Parathyroid adenoma (tissue), 2 donors: ENCODE measurements around the gene EPHA3.

Experiments
- H2AFZ ChIP-seq: fragments of 300-600 bp; sonication (generic); one replicate; pipeline ENCODE4 v1.7.0; 2017; ENCODE audit warnings: antibody characterized with exemption, mild to moderate bottlenecking
- H3K27ac ChIP-seq: fragments of 300-600 bp; sonication (generic); one replicate; pipeline ENCODE4 v1.7.0; 2017
- H3K27me3 ChIP-seq: fragments of 300-600 bp; sonication (generic); one replicate; pipeline ENCODE4 v1.7.0; 2017; ENCODE audit warnings: low read length; ENCODE audit not compliant: control insufficient read depth, insufficient read depth
- H3K36me3 ChIP-seq: fragments of 300-600 bp; sonication (generic); one replicate; pipeline ENCODE4 v1.7.0; 2017; ENCODE audit warnings: low read length; ENCODE audit not compliant: control insufficient read depth, insufficient read depth
- H3K4me1 ChIP-seq: fragments of 300-600 bp; sonication (generic); one replicate; pipeline ENCODE4 v1.7.0; 2017; ENCODE audit warnings: control low read depth
- H3K4me2 ChIP-seq: fragments of 300-600 bp; sonication (generic); one replicate; pipeline ENCODE4 v1.7.0; 2017; ENCODE audit warnings: low read length
- H3K4me3 ChIP-seq: fragments of 300-600 bp; sonication (generic); one replicate; pipeline ENCODE4 v1.7.0; 2017; ENCODE audit warnings: low read depth, low read length
- H3K79me2 ChIP-seq: fragments of 300-600 bp; sonication (generic); one replicate; pipeline ENCODE4 v1.7.0; 2017; ENCODE audit warnings: control low read depth
- H3K9ac ChIP-seq: fragments of 300-600 bp; sonication (generic); one replicate; pipeline ENCODE4 v1.7.0; 2017; ENCODE audit warnings: mild to moderate bottlenecking
- H3K9me3 ChIP-seq: fragments of 300-600 bp; sonication (generic); one replicate; pipeline ENCODE4 v1.7.0; 2017; ENCODE audit warnings: low read length; ENCODE audit not compliant: control insufficient read depth
- CTCF ChIP-seq: fragments of 300-600 bp; sonication (generic); IDR thresholded peaks from one replicate; pipeline ENCODE4 v1.7.0; 2017; ENCODE audit warnings: antibody characterized with exemption, mild to moderate bottlenecking
- donor health status: primary hyperparathyroidism.

EPHA3 gene

DNA sequence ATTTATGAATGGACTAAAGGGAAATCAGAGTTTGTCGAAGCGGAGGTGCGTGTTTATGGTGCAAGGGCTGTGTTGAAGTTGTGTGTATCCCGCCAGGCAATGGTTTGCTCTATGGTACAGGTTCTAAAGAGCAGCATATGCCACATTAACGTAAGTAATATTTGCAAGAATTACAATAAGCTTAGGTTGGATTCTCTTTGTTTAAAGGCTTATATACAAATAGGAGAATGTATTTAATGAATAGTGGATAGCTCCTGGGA, 800 bp downstream of the EPHA3 start:
- H3K79me2 ChIP-seq, result no peaks in the 10 kb centered on the region
- H2AFZ ChIP-seq, result peak overlapping the region; percentile 60
- H3K4me2 ChIP-seq, result no peak overlapping the region
- no peaks in the 10 kb centered on the region for H3K36me3 ChIP-seq
- H3K9ac ChIP-seq, result no peak overlapping the region
- H3K4me3 ChIP-seq, result peak overlapping the region; percentile 7
- no peaks in the 10 kb centered on the region for H3K4me1 ChIP-seq
- H3K27ac ChIP-seq, result no peak overlapping the region
- H3K27me3 ChIP-seq, result no peaks in the 10 kb centered on the region
- H3K9me3 ChIP-seq, result peaks cover 2% of the 10 kb centered on the region
- no peak for TF ChIP-seq CTCF

DNA sequence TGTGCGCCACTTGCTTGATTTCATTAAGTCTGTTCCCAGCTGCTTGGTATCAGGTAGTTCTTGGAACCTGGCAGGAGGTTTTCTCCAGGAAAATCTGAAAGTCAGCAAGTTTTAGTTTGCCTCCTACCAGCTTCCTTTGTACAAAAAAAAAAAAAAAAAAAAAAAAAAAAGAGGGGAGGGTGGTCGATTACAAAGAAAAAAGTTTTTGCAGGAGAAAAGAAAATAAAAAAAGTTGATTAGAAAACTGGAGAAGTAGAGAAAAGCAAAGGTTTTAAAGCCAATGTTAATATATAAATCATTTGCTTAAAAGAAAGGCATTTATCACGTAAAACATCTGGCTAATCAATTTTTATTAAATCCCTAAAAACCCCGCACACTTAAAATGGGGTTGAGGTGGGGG, 5.9 kb downstream of the EPHA3 start:
- no peak overlapping the region for H2AFZ ChIP-seq

DNA sequence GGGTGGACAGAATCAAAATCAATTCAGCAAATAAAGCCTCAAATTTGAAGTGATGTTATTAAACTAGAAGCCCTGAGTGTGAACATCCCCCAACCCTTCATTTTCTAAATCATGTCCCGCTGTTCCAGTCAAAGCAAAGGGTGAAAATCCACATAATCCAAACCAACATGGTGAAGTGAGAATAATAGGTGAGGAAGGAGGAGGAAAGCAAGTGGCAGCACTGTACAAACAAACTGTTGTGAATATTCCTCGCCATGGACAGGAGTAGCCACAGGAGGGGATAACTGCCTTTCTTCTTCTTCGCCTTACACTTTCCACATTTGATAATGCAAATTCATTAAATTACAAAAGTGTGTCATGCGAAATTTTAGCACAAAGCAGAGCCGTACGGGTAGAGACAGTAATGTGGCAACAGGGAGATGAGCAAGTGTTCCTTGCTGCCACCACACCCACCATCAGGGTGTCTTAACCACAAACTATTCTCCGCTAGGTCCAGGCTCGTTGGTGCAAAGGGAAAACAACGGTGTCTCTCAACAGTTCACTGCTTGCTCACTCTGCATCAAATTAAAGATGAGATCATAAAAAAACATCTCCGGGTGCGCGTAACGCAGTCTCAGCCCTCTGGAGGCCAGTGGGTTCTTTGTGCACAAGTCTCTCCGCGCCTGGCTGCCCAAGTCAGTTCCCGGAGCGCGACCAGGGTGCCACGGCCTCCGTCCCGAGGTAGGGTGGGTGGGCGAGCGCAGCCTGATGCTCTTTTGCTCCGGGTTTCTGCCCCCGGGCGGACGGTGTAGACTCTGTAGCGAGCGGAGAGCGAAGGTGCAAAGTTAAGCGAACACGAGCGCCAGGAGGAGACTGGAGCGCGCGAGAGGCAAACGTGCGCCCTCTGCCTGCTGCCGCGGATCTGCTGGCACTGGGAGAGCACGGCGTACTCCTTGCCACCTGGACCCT, 6.7 kb downstream of the EPHA3 start:
- peaks cover 2% of the 10 kb centered on the region for H3K9me3 ChIP-seq
- no peak overlapping the region for H3K9ac ChIP-seq
- peak overlapping the region; percentile 62 for H3K4me2 ChIP-seq
- H3K4me3 ChIP-seq, result peak overlapping the region; percentile 35
- H3K79me2 ChIP-seq, result no peaks in the 10 kb centered on the region
- H3K4me1 ChIP-seq, result no peaks in the 10 kb centered on the region
- no peak overlapping the region for H3K27ac ChIP-seq
- peak overlapping the region; percentile 69 for H2AFZ ChIP-seq
- TF ChIP-seq CTCF, result no peak
- no peaks in the 10 kb centered on the region for H3K27me3 ChIP-seq
- no peaks in the 10 kb centered on the region for H3K36me3 ChIP-seq

More for the DNA sequence above, 5.9 kb downstream of the EPHA3 start:
- Histone ChIP-seq H3K4me2 (no peak overlapping the region), H3K27ac (no peak overlapping the region), H3K9me3 (peaks cover 2% of the 10 kb centered on the region), H3K9ac (no peak overlapping the region), H3K27me3 (no peaks in the 10 kb centered on the region), H3K4me3 (no peak overlapping the region), H3K4me1 (no peaks in the 10 kb centered on the region), H3K36me3 (no peaks in the 10 kb centered on the region), H3K79me2 (no peaks in the 10 kb centered on the region)
- TF ChIP-seq CTCF, result no peak

GRCh38 chr3:89114841-89115223, 7.4 kb downstream of the EPHA3 start:
- Histone ChIP-seq H3K27ac (no peak overlapping the region), H3K27me3 (no peaks in the 10 kb centered on the region), H3K9ac (no peak overlapping the region), H3K79me2 (no peaks in the 10 kb centered on the region), H2AFZ (peak overlapping the region; percentile 69), H3K9me3 (peaks cover 2% of the 10 kb centered on the region), H3K36me3 (no peaks in the 10 kb centered on the region), H3K4me1 (no peaks in the 10 kb centered on the region), H3K4me3 (no peak overlapping the region), H3K4me2 (peak overlapping the region; percentile 62)
- no peak for TF ChIP-seq CTCF

- Histone ChIP-seq H2AFZ (no peak overlapping the region), H3K27ac (no peak overlapping the region), H3K27me3 (no peaks in the 10 kb centered on the region), H3K4me3 (no peak overlapping the region), H3K79me2 (no peaks in the 10 kb centered on the region), H3K9me3 (peaks cover 2% of the 10 kb centered on the region), H3K9ac (no peak overlapping the region), H3K4me2 (no peak overlapping the region), H3K36me3 (no peaks in the 10 kb centered on the region), H3K4me1 (no peaks in the 10 kb centered on the region)
- no peak for TF ChIP-seq CTCF
Measured at GRCh38 chr3:89116476-89116875, 9.1 kb downstream of the EPHA3 start.
